Nephron progenitor cell (in vitro differentiated cells): ENCODE results near the gene CEACAM21.

Experiments
- DNase-seq: peaks from one replicate; pipeline ENCODE4 v3.0.0; 2021
- H3K27ac Mint-ChIP-seq: 2 replicates; pipeline ENCODE4 v1.8.0; 2021; ENCODE audit warnings: mild to moderate bottlenecking, moderate library complexity, mixed read lengths
- H3K27me3 Mint-ChIP-seq: 2 replicates; pipeline ENCODE4 v1.8.0; 2021; ENCODE audit warnings: mild to moderate bottlenecking, low read depth, mixed read lengths; ENCODE audit not compliant: poor library complexity
- H3K36me3 Mint-ChIP-seq: 2 replicates; pipeline ENCODE4 v1.8.0; 2021; ENCODE audit warnings: low read depth, mixed read lengths
- H3K4me1 Mint-ChIP-seq: 2 replicates; pipeline ENCODE4 v1.8.0; 2021; ENCODE audit warnings: mixed read lengths
- H3K4me3 Mint-ChIP-seq: 2 replicates; pipeline ENCODE4 v1.8.0; 2021; ENCODE audit warnings: mild to moderate bottlenecking, moderate library complexity, mixed read lengths
- H3K9me3 Mint-ChIP-seq: 2 replicates; pipeline ENCODE4 v1.8.0; 2021; ENCODE audit warnings: mild to moderate bottlenecking, moderate library complexity, mixed read lengths
- CTCF ChIP-seq: fragments of 200-600 bp; sonication (generic); IDR thresholded peaks from 2 replicates; pipeline ENCODE4 v1.5.0; 2021; ENCODE audit warnings: antibody characterized with exemption

The CEACAM21 gene

GRCh38 chr19:41621654-41622053, 45.7 kb downstream of the CEACAM21 start:
- Mint-ChIP-seq H3K36me3 (no peaks in the 10 kb centered on the region), H3K4me1 (no peaks in the 10 kb centered on the region), H3K27ac (no peak overlapping the region), H3K9me3 (peaks cover 81% of the 10 kb centered on the region), H3K27me3 (peaks cover 5% of the 10 kb centered on the region), H3K4me3 (no peak overlapping the region)
- no peak for DNase-seq
- no peak for TF ChIP-seq CTCF

- no peak for TF ChIP-seq CTCF
- H3K27me3 Mint-ChIP-seq: peaks cover 5% of the 10 kb centered on the region
These were observed 47.4 kb downstream of the CEACAM21 start for GRCh38 chr19:41623360-41623759.

GRCh38 chr19:41624515-41624914, 48.5 kb downstream of the CEACAM21 start:
- H3K4me3 Mint-ChIP-seq: no peak overlapping the region
- peaks cover 85% of the 10 kb centered on the region for H3K9me3 Mint-ChIP-seq
- H3K4me1 Mint-ChIP-seq: no peaks in the 10 kb centered on the region
- H3K27me3 Mint-ChIP-seq: peaks cover 5% of the 10 kb centered on the region
- no peaks in the 10 kb centered on the region for H3K36me3 Mint-ChIP-seq
- DNase-seq: no peak
- TF ChIP-seq CTCF: no peak
- no peak overlapping the region for H3K27ac Mint-ChIP-seq

More at GRCh38 chr19:41623360-41623759, 47.4 kb downstream of the CEACAM21 start:
- H3K36me3 Mint-ChIP-seq: no peaks in the 10 kb centered on the region
- no peak overlapping the region for H3K4me3 Mint-ChIP-seq
- H3K9me3 Mint-ChIP-seq: peaks cover 79% of the 10 kb centered on the region
- no peaks in the 10 kb centered on the region for H3K4me1 Mint-ChIP-seq
- no peak overlapping the region for H3K27ac Mint-ChIP-seq
- no peak for DNase-seq

- Mint-ChIP-seq H3K27ac (no peak overlapping the region), H3K27me3 (peaks cover 5% of the 10 kb centered on the region), H3K36me3 (no peaks in the 10 kb centered on the region), H3K4me1 (no peaks in the 10 kb centered on the region), H3K9me3 (peaks cover 87% of the 10 kb centered on the region), H3K4me3 (no peak overlapping the region)
- no peak for DNase-seq
- no peak for TF ChIP-seq CTCF
These were observed 49.0 kb downstream of the CEACAM21 start for GRCh38 chr19:41624937-41625336.

GRCh38 chr19:41626278-41626677, 50.3 kb downstream of the CEACAM21 start:
- no peak overlapping the region for H3K27ac Mint-ChIP-seq
- peaks cover 89% of the 10 kb centered on the region for H3K9me3 Mint-ChIP-seq
- no peaks in the 10 kb centered on the region for H3K36me3 Mint-ChIP-seq
- DNase-seq: no peak
- H3K4me1 Mint-ChIP-seq: no peaks in the 10 kb centered on the region
- no peak overlapping the region for H3K4me3 Mint-ChIP-seq
- no peak for TF ChIP-seq CTCF
- peaks cover 5% of the 10 kb centered on the region for H3K27me3 Mint-ChIP-seq

GRCh38 chr19:41626877-41627276, 50.9 kb downstream of the CEACAM21 start, which contains the start of gene CEACAM4:
CEACAM4 (minus strand) TSS chr19:41627074; CDS start chr19:41626963, 111 bp downstream.
- H3K4me3 Mint-ChIP-seq: no peak within 1 kb of the TSS
- DNase-seq: no peak
- H3K27ac Mint-ChIP-seq: no peak within 1 kb of the TSS
- no peak for TF ChIP-seq CTCF
- H3K9me3 Mint-ChIP-seq: peaks cover 93% of the 10 kb centered on the region
- H3K27me3 Mint-ChIP-seq: peaks cover 5% of the 10 kb centered on the region
- no peaks in the 10 kb centered on the region for H3K36me3 Mint-ChIP-seq
- H3K4me1 Mint-ChIP-seq: no peaks in the 10 kb centered on the region
